GM19467 (cell line): ENCODE measurements around the gene INAFM2.
A peak's percentile ranks its signal among the peaks of the same experiment; 100 is the strongest.

Experiments
- ATAC-seq: cut with Tn5 transposase; IDR thresholded peaks from one replicate; pipeline ENCODE4 v1.9.1; 2021; ENCODE audit warnings: mild to moderate bottlenecking, moderate library complexity; ENCODE audit not compliant: unreplicated experiment

Gene INAFM2

GRCh38 chr15:40327457-40327856 is 4.0 kb downstream of the INAFM2 start:
- no peak for ATAC-seq

GRCh38 chr15:40328176-40328575 is 4.7 kb downstream of the INAFM2 start:
- ATAC-seq = no peak

- ATAC-seq = no peak
Measured at GRCh38 chr15:40328751-40329150, 5.3 kb downstream of the INAFM2 start.

- ATAC-seq = no peak
Measured at GRCh38 chr15:40329804-40330203, 6.3 kb downstream of the INAFM2 start.

- ATAC-seq = no peak
Measured at GRCh38 chr15:40330368-40330836, 6.9 kb downstream of the INAFM2 start.

- ATAC-seq = no peak
Measured at GRCh38 chr15:40331026-40331425, 7.5 kb downstream of the INAFM2 start.

- ATAC-seq = no peak
Measured at GRCh38 chr15:40331637-40332036, 8.1 kb downstream of the INAFM2 start.

GRCh38 chr15:40332113-40332781 is 8.8 kb downstream of the INAFM2 start:
- no peak for ATAC-seq

- ATAC-seq = no peak
Measured at GRCh38 chr15:40333922-40334492, 10.5 kb downstream of the INAFM2 start.

GRCh38 chr15:40334541-40334940 is 11.0 kb downstream of the INAFM2 start:
- ATAC-seq = no peak

- no peak for ATAC-seq
Measured at GRCh38 chr15:40334941-40335795, 11.7 kb downstream of the INAFM2 start.

GRCh38 chr15:40335938-40336743 is 12.6 kb downstream of the INAFM2 start:
- ATAC-seq = no peak

- no peak for ATAC-seq
Measured at GRCh38 chr15:40336744-40337122, 13.2 kb downstream of the INAFM2 start.

GRCh38 chr15:40337597-40337996 is 14.1 kb downstream of the INAFM2 start:
- ATAC-seq = no peak

GRCh38 chr15:40338041-40338657 is 14.7 kb downstream of the INAFM2 start:
- peak; percentile 55 for ATAC-seq

GRCh38 chr15:40338921-40339620 is 15.6 kb downstream of the INAFM2 start:
- no peak for ATAC-seq

GRCh38 chr15:40339621-40339945 is 16.1 kb downstream of the INAFM2 start:
- ATAC-seq = no peak

- no peak for ATAC-seq
Measured at GRCh38 chr15:40340038-40340739, 16.7 kb downstream of the INAFM2 start.

- no peak for ATAC-seq
Measured at GRCh38 chr15:40340740-40341400, 17.4 kb downstream of the INAFM2 start, which contains the start of gene CCDC9B. CCDC9B (minus strand) TSS chr15:40340939; CDS start chr15:40340819, 120 bp downstream.
